HEK293T (cell line): ENCODE data around the gene ADD1.

Experiments
- ARNT ChIP-seq: fragments of 450-650 bp; IDR thresholded peaks from 2 replicates; pipeline ENCODE4 v1.6.1; 2017; ENCODE audit warnings: mild to moderate bottlenecking
- BHLHE40 ChIP-seq: fragments of 450-650 bp; IDR thresholded peaks from 2 replicates; pipeline ENCODE4 v1.6.1; 2016; ENCODE audit warnings: mild to moderate bottlenecking, moderate library complexity, borderline replicate concordance
- CTBP1 ChIP-seq: fragments of 450-650 bp; IDR thresholded peaks from 2 replicates; pipeline ENCODE4 v1.6.1; 2016; ENCODE audit warnings: borderline replicate concordance
- ELF4 ChIP-seq: fragments of 450-650 bp; IDR thresholded peaks from 2 replicates; pipeline ENCODE4 v1.6.1; 2017; ENCODE audit warnings: antibody characterized with exemption
- FOXA1 ChIP-seq: fragments of 450-650 bp; IDR thresholded peaks from 2 replicates; pipeline ENCODE4 v1.6.1; 2016; ENCODE audit warnings: mild to moderate bottlenecking
- FOXK2 ChIP-seq: fragments of 450-650 bp; IDR thresholded peaks from 2 replicates; pipeline ENCODE4 v1.6.1; 2016; ENCODE audit warnings: mild to moderate bottlenecking
- FOXM1 ChIP-seq: fragments of 450-650 bp; IDR thresholded peaks from 2 replicates; pipeline ENCODE4 v1.6.1; 2017; ENCODE audit warnings: mild to moderate bottlenecking, borderline replicate concordance
- HDGF ChIP-seq: fragments of 450-650 bp; IDR thresholded peaks from 2 replicates; pipeline ENCODE4 v1.6.1; 2017; ENCODE audit warnings: antibody characterized with exemption, borderline replicate concordance
- L3MBTL2 ChIP-seq: fragments of 450-650 bp; conservative IDR thresholded peaks from 2 replicates; pipeline ENCODE4 v1.6.1; 2016; ENCODE audit warnings: mild to moderate bottlenecking
- SP1 ChIP-seq: fragments of 450-650 bp; IDR thresholded peaks from 2 replicates; pipeline ENCODE4 v1.6.1; 2017
- SUZ12 ChIP-seq: fragments of 450-650 bp; IDR thresholded peaks from 2 replicates; pipeline ENCODE4 v1.6.1; 2016; ENCODE audit warnings: mild to moderate bottlenecking
- TARDBP ChIP-seq: fragments of 450-650 bp; IDR thresholded peaks from 2 replicates; pipeline ENCODE4 v1.6.1; 2016
- ZNF384 ChIP-seq: fragments of 450-650 bp; IDR thresholded peaks from 2 replicates; pipeline ENCODE4 v1.6.1; 2016
- TF ChIP-seq, protein P1 (sequence below): fragments of 450-650 bp; IDR thresholded peaks from 2 replicates; pipeline ENCODE4 v1.6.1; 2016

DNA sequence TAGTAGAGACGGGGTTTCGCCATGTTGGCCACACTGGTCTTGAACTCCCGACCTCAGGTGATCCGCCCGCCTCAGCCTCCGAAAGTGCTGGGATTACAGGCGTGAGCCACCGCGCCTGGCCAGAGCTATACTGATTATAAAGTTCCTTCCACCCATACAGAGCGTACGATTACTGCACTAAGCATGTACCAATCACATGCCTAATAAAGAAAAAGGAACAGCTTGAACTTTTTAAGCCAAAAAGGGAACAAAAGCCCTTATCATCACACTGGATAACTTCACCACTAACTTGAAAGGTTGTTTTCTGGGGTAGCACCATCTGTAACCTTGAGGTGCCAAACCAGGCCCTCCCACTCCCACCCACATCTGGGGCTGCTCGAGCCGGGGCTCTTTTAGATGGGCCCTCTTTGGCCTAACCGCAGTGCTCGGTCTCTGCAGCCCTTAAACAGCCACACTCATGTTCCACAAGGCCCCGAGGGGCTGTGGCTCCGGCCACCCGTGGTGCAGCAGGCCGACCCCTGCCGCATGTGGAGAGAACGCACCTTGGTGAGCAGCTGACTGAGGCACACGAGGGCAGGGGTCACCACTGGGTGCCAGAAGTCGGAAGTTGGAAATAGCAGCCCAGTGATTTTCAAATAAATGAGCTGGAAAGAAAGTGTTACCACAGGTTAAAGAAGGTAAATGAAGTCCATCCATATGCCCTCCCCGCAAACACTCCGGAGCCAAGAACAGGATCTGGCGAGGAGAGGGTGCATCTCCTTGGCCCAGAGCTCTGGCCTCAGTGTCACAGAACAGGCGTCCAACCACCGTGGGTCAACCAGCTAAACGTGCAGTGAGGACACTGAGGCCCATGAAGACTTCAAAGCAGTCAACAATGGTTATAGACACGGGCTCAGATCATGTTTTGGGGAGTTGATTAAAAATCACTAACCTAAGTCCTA, 101.2 kb downstream of the ADD1 start:
- TF ChIP-seq L3MBTL2, result no peak
- no peak for TF ChIP-seq TARDBP
- TF ChIP-seq ZNF384, result no peak
- no peak for TF ChIP-seq BHLHE40
- no peak for TF ChIP-seq SP1
- TF ChIP-seq FOXM1, result no peak
- TF ChIP-seq ELF4, result no peak
- TF ChIP-seq CTBP1, result no peak
- TF ChIP-seq, protein P1, sequence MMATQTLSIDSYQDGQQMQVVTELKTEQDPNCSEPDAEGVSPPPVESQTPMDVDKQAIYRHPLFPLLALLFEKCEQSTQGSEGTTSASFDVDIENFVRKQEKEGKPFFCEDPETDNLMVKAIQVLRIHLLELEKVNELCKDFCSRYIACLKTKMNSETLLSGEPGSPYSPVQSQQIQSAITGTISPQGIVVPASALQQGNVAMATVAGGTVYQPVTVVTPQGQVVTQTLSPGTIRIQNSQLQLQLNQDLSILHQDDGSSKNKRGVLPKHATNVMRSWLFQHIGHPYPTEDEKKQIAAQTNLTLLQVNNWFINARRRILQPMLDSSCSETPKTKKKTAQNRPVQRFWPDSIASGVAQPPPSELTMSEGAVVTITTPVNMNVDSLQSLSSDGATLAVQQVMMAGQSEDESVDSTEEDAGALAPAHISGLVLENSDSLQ, result no peak
- no peak for TF ChIP-seq HDGF
- no peak for TF ChIP-seq ARNT
- no peak for TF ChIP-seq FOXA1
- no peak for TF ChIP-seq FOXK2
- TF ChIP-seq SUZ12, result no peak
